Liver (tissue), 3 donors: ENCODE data around the gene OR1A1.

ENCODE experiments used
- MAX ChIP-seq: IDR thresholded peaks from 2 replicates; pipeline ENCODE4 v1.6.1; 2016; ENCODE audit warnings: antibody characterized with exemption
- TAF1 ChIP-seq: conservative IDR thresholded peaks from 2 replicates; pipeline ENCODE4 v1.6.1; 2016; ENCODE audit warnings: antibody characterized with exemption, mild to moderate bottlenecking
- YY1 ChIP-seq: IDR thresholded peaks from 2 replicates; pipeline ENCODE4 v1.6.1; 2016; ENCODE audit warnings: antibody characterized with exemption, mild to moderate bottlenecking
- TF ChIP-seq, protein P1 (sequence below): fragments of 150-350 bp; IDR thresholded peaks from 2 replicates; pipeline ENCODE4 v1.5.1; 2017; ENCODE audit warnings: improper control_type of control experiment, low read depth, low read length; ENCODE audit not compliant: missing input control
- TF ChIP-seq, protein P2 (sequence below): IDR thresholded peaks from 2 replicates; pipeline ENCODE4 v1.6.1; 2016; ENCODE audit warnings: antibody characterized with exemption, mild to moderate bottlenecking
- donor health status: healthy.
- donor health status: healthy.

DNA sequence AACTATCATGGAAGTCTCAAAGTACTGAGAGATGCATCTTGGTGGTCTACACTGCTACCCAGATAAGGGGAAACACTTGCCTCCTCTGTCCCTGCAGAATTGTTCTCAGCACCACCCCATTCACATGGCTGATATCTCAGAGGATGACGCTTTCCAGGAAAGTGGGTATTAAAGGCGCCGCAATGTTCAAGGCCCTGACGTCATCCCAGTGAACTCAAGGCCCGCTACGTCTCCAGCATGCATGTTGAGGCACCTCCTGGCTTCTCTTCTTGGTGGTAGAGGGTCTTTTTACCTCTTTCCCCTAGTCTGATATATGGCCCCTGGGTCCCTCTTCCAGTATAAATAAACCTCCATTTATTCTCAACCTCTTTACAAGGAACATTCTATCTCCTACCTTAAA lies 1.0 kb downstream of the OR1A1 start:
- TF ChIP-seq, protein P1, sequence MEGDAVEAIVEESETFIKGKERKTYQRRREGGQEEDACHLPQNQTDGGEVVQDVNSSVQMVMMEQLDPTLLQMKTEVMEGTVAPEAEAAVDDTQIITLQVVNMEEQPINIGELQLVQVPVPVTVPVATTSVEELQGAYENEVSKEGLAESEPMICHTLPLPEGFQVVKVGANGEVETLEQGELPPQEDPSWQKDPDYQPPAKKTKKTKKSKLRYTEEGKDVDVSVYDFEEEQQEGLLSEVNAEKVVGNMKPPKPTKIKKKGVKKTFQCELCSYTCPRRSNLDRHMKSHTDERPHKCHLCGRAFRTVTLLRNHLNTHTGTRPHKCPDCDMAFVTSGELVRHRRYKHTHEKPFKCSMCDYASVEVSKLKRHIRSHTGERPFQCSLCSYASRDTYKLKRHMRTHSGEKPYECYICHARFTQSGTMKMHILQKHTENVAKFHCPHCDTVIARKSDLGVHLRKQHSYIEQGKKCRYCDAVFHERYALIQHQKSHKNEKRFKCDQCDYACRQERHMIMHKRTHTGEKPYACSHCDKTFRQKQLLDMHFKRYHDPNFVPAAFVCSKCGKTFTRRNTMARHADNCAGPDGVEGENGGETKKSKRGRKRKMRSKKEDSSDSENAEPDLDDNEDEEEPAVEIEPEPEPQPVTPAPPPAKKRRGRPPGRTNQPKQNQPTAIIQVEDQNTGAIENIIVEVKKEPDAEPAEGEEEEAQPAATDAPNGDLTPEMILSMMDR, result no peak
- no peak for TF ChIP-seq TAF1
- TF ChIP-seq, protein P2, sequence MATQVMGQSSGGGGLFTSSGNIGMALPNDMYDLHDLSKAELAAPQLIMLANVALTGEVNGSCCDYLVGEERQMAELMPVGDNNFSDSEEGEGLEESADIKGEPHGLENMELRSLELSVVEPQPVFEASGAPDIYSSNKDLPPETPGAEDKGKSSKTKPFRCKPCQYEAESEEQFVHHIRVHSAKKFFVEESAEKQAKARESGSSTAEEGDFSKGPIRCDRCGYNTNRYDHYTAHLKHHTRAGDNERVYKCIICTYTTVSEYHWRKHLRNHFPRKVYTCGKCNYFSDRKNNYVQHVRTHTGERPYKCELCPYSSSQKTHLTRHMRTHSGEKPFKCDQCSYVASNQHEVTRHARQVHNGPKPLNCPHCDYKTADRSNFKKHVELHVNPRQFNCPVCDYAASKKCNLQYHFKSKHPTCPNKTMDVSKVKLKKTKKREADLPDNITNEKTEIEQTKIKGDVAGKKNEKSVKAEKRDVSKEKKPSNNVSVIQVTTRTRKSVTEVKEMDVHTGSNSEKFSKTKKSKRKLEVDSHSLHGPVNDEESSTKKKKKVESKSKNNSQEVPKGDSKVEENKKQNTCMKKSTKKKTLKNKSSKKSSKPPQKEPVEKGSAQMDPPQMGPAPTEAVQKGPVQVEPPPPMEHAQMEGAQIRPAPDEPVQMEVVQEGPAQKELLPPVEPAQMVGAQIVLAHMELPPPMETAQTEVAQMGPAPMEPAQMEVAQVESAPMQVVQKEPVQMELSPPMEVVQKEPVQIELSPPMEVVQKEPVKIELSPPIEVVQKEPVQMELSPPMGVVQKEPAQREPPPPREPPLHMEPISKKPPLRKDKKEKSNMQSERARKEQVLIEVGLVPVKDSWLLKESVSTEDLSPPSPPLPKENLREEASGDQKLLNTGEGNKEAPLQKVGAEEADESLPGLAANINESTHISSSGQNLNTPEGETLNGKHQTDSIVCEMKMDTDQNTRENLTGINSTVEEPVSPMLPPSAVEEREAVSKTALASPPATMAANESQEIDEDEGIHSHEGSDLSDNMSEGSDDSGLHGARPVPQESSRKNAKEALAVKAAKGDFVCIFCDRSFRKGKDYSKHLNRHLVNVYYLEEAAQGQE, result no peak
- no peak for TF ChIP-seq MAX
- TF ChIP-seq YY1, result no peak
